ENCODE results near the gene KIAA1217.

Gene KIAA1217

GRCh38 chr10:24382979-24383663 lies 174.2 kb downstream of the KIAA1217 start:
- in situ Hi-C loops (cut with HindIII; ENCODE audit: low sequenced_read_pairs), result no loop called here
- no peak for TF ChIP-seq CTCF (IDR thresholded peaks at IDR 0.05; ENCODE audit: low read depth, low read length, missing control alignments)
- H3K4me3 ChIP-seq (ENCODE audit: low read depth, low read length), result no peak overlapping the region
- peak; percentile 19 for DNase-seq (ENCODE audit: low read depth)

- in situ Hi-C loops (cut with HindIII; ENCODE audit: low sequenced_read_pairs), result no loop called here
- peak; percentile 53 for TF ChIP-seq CTCF (IDR thresholded peaks at IDR 0.05; ENCODE audit: low read depth, low read length, missing control alignments)
- DNase-seq (ENCODE audit: low read depth), result peak; percentile 100
- no peak overlapping the region for H3K4me3 ChIP-seq (ENCODE audit: low read depth, low read length)
Observed at GRCh38 chr10:24383681-24384106, 174.8 kb downstream of the KIAA1217 start.

- DNase-seq (ENCODE audit: low read depth), result no peak
- no peak overlapping the region for H3K4me3 ChIP-seq (ENCODE audit: low read depth, low read length)
- TF ChIP-seq CTCF (IDR thresholded peaks at IDR 0.05; ENCODE audit: low read depth, low read length, missing control alignments), result no peak
- in situ Hi-C loops (cut with HindIII; ENCODE audit: low sequenced_read_pairs), result no loop called here
Observed at GRCh38 chr10:24384954-24385353, 176.0 kb downstream of the KIAA1217 start.

GRCh38 chr10:24385776-24386175 lies 176.8 kb downstream of the KIAA1217 start:
- peak; percentile 90 for DNase-seq (ENCODE audit: low read depth)
- no peak overlapping the region for H3K4me3 ChIP-seq (ENCODE audit: low read depth, low read length)
- TF ChIP-seq CTCF (IDR thresholded peaks at IDR 0.05; ENCODE audit: low read depth, low read length, missing control alignments), result no peak
- in situ Hi-C loops (cut with HindIII; ENCODE audit: low sequenced_read_pairs), result no loop called here

- in situ Hi-C loops (cut with HindIII; ENCODE audit: low sequenced_read_pairs), result no loop called here
- no peak for TF ChIP-seq CTCF (IDR thresholded peaks at IDR 0.05; ENCODE audit: low read depth, low read length, missing control alignments)
- no peak for DNase-seq (ENCODE audit: low read depth)
- H3K4me3 ChIP-seq (ENCODE audit: low read depth, low read length), result no peak overlapping the region
Observed at GRCh38 chr10:24390146-24390700, 181.3 kb downstream of the KIAA1217 start.

GRCh38 chr10:24390746-24391145 lies 181.8 kb downstream of the KIAA1217 start:
- peak; percentile 15 for DNase-seq (ENCODE audit: low read depth)
- no peak overlapping the region for H3K4me3 ChIP-seq (ENCODE audit: low read depth, low read length)
- TF ChIP-seq CTCF (IDR thresholded peaks at IDR 0.05; ENCODE audit: low read depth, low read length, missing control alignments), result no peak
- in situ Hi-C loops (cut with HindIII; ENCODE audit: low sequenced_read_pairs), result no loop called here

Measured in astrocyte of the cerebellum (primary cell).